ENCODE data around the gene DPYD. TPM values are rescaled to one million over a fixed set of nuclear protein-coding genes. Genes with fewer than 3 reads are reported as not detected.

The DPYD gene
- total RNA-seq, 2 experiments from 2014 or later, result 62.9 to 63.5 TPM

DNA sequence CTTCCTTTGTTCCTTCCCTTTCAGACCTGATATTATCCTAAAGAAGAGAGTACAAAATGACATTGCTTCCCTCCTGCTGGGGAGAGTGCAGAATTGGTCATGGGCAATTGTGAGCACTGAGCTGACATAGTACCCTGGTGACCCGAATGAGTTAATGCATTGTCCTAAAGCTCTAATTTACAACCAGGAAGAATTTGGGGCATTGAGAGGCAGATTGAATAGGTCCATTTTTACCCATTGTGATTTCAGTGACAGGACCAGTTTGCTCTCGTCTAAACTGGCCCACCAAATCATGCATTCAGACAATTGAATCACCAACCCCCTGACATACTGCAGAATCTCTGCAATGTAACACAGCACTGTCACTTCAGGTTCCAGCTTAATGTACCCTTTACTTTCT is 497.4 kb downstream of the DPYD start:
- CTCF ChIA-PET, result no interaction called here
- H3K9me3 Mint-ChIP-seq, result no peaks in the 10 kb centered on the region
- H3K4me3 Mint-ChIP-seq, result no peak overlapping the region
- H3K27me3 Mint-ChIP-seq, result no peaks in the 10 kb centered on the region
- POLR2A ChIA-PET, result no interaction called here
- no peak for DNase-seq
- no peaks in the 10 kb centered on the region for H3K4me1 Mint-ChIP-seq
- no peak overlapping the region for H3K27ac Mint-ChIP-seq
- H3K36me3 Mint-ChIP-seq (ENCODE audit: low read depth), result no peaks in the 10 kb centered on the region

DNA sequence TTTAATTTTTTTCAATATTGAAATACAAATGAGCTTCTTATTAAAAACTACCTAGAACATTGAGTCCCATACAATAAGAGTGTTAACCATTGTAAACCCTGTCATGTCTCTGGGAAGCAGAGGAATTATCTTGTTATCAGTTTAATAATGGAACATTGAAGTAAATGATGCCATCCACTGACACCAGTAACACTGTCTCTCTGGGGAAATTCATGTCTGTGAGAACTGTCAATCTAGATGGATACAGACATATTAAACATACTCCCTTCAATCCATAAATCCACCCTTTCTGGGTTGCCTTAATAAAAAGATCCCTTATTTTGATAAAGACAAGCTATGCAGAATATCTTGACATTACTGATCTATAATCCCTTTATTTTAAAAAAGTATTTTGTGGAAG is 503.2 kb downstream of the DPYD start:
- no peaks in the 10 kb centered on the region for H3K36me3 Mint-ChIP-seq (ENCODE audit: low read depth)
- no peaks in the 10 kb centered on the region for H3K9me3 Mint-ChIP-seq
- no peak overlapping the region for H3K27ac Mint-ChIP-seq
- no peaks in the 10 kb centered on the region for H3K27me3 Mint-ChIP-seq
- H3K4me1 Mint-ChIP-seq, result no peaks in the 10 kb centered on the region
- DNase-seq, result no peak
- CTCF ChIA-PET, result interaction anchor here (0.7 kb wide), 1 partner anchor 9 kb away, joined by 3 read pairs; no protein-coding TSS in a partner anchor
- no peak overlapping the region for H3K4me3 Mint-ChIP-seq
- POLR2A ChIA-PET, result no interaction called here

- POLR2A ChIA-PET, result no interaction called here
- H3K27ac Mint-ChIP-seq, result no peak overlapping the region
These were observed 506.0 kb downstream of the DPYD start for GRCh38 chr1:97414682-97415312.

DNA sequence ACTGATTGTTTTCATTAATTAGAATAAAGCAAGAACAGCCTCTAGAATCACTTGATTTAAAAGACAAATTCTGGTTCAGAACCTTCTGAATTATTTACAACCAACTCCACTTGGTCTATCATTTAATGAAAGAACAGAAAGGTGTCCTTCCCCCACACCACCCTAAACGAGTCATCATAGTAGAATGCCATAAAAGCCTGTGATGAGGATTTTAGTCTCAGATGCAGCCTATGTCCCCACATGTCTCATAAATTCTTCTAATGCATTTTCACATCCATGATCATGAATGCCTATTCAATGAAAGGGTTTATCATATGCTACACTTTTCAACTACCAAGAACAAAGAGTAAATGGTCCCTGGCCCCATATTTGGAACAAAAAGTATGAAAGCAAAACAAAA is 508.1 kb downstream of the DPYD start:
- ChIA-PET CTCF (no interaction called here), POLR2A (no interaction called here)
- DNase-seq, result no peak
- Mint-ChIP-seq H3K27ac (no peak overlapping the region), H3K36me3 (ENCODE audit: low read depth) (peaks cover 6% of the 10 kb centered on the region), H3K4me1 (no peaks in the 10 kb centered on the region), H3K4me3 (no peak overlapping the region), H3K27me3 (no peaks in the 10 kb centered on the region), H3K9me3 (peaks cover under 1% of the 10 kb centered on the region)

More at GRCh38 chr1:97414682-97415312, 506.0 kb downstream of the DPYD start:
- Mint-ChIP-seq H3K4me3 (no peak overlapping the region), H3K9me3 (no peaks in the 10 kb centered on the region), H3K27me3 (no peaks in the 10 kb centered on the region), H3K36me3 (ENCODE audit: low read depth) (peaks cover 2% of the 10 kb centered on the region), H3K4me1 (no peaks in the 10 kb centered on the region)
- DNase-seq, result no peak
- CTCF ChIA-PET, result no interaction called here

GRCh38 chr1:97412166-97412565 is 508.7 kb downstream of the DPYD start:
- Mint-ChIP-seq H3K4me3 (no peak overlapping the region), H3K9me3 (peaks cover 5% of the 10 kb centered on the region), H3K27ac (no peak overlapping the region), H3K36me3 (ENCODE audit: low read depth) (peaks cover 6% of the 10 kb centered on the region), H3K27me3 (no peaks in the 10 kb centered on the region), H3K4me1 (no peaks in the 10 kb centered on the region)
- ChIA-PET CTCF (no interaction called here), POLR2A (no interaction called here)
- DNase-seq, result no peak

GRCh38 chr1:97396463-97396862 is 524.4 kb downstream of the DPYD start:
- ChIA-PET CTCF (no interaction called here), POLR2A (no interaction called here)
- Mint-ChIP-seq H3K36me3 (ENCODE audit: low read depth) (peaks cover 7% of the 10 kb centered on the region), H3K9me3 (peaks cover 4% of the 10 kb centered on the region), H3K27me3 (no peaks in the 10 kb centered on the region), H3K27ac (no peak overlapping the region), H3K4me3 (no peak overlapping the region), H3K4me1 (no peaks in the 10 kb centered on the region)
- no peak for DNase-seq

DNA sequence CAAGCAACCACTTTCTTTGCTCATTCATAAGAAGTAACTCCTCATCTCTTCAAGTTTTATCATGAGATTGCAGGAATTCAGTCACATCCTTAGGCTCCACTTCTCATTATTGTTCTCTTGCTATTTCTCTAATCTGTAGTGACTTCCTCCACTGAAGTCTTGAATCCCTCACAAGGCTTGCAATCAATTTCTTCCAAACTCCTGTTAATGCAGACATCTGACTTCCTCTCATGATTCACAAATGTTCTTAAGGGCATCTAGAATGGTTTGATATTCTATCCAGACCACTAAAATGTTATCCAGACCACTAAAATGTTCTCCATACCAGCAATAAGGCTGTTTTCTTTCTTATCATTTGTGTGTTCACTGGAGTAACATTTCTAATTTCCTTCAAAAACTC is 528.1 kb downstream of the DPYD start:
- no peaks in the 10 kb centered on the region for H3K27me3 Mint-ChIP-seq
- no peak for DNase-seq
- CTCF ChIA-PET, result interaction anchor here (0.6 kb wide), 1 partner anchor 93 kb away, joined by 3 read pairs; no protein-coding TSS in a partner anchor
- POLR2A ChIA-PET, result no interaction called here
- no peak overlapping the region for H3K4me3 Mint-ChIP-seq
- H3K4me1 Mint-ChIP-seq, result no peaks in the 10 kb centered on the region
- H3K36me3 Mint-ChIP-seq (ENCODE audit: low read depth), result peaks cover 7% of the 10 kb centered on the region
- no peaks in the 10 kb centered on the region for H3K9me3 Mint-ChIP-seq
- H3K27ac Mint-ChIP-seq, result no peak overlapping the region

- H3K36me3 Mint-ChIP-seq (ENCODE audit: low read depth), result no peaks in the 10 kb centered on the region
- H3K27me3 Mint-ChIP-seq, result no peaks in the 10 kb centered on the region
- H3K4me1 Mint-ChIP-seq, result no peaks in the 10 kb centered on the region
- ChIA-PET CTCF (no interaction called here), POLR2A (no interaction called here)
- DNase-seq, result no peak
- no peak overlapping the region for H3K27ac Mint-ChIP-seq
- H3K9me3 Mint-ChIP-seq, result no peaks in the 10 kb centered on the region
- no peak overlapping the region for H3K4me3 Mint-ChIP-seq
These were observed 535.1 kb downstream of the DPYD start for GRCh38 chr1:97385536-97386277.

GRCh38 chr1:97384294-97384968 is 536.4 kb downstream of the DPYD start:
- Mint-ChIP-seq H3K27ac (no peak overlapping the region), H3K9me3 (no peaks in the 10 kb centered on the region), H3K4me3 (no peak overlapping the region), H3K36me3 (ENCODE audit: low read depth) (peaks cover 4% of the 10 kb centered on the region), H3K4me1 (no peaks in the 10 kb centered on the region), H3K27me3 (no peaks in the 10 kb centered on the region)
- no peak for DNase-seq
- ChIA-PET POLR2A (no interaction called here), CTCF (interaction anchor here (0.5 to 0.6 kb wide), 2 partner anchors 10 to 19 kb away, joined by 3 read pairs; no protein-coding TSS in a partner anchor)

- ChIA-PET CTCF (interaction anchor here (0.5 kb wide), 1 partner anchor 9 kb away, joined by 3 read pairs; no protein-coding TSS in a partner anchor), POLR2A (no interaction called here)
- Mint-ChIP-seq H3K4me3 (no peak overlapping the region), H3K27me3 (no peaks in the 10 kb centered on the region), H3K36me3 (ENCODE audit: low read depth) (peaks cover 4% of the 10 kb centered on the region), H3K4me1 (no peaks in the 10 kb centered on the region), H3K27ac (no peak overlapping the region), H3K9me3 (no peaks in the 10 kb centered on the region)
- DNase-seq, result no peak
These were observed 537.0 kb downstream of the DPYD start for GRCh38 chr1:97383797-97384196.

GRCh38 chr1:97382206-97382605 is 538.6 kb downstream of the DPYD start:
- POLR2A ChIA-PET, result no interaction called here

DNA sequence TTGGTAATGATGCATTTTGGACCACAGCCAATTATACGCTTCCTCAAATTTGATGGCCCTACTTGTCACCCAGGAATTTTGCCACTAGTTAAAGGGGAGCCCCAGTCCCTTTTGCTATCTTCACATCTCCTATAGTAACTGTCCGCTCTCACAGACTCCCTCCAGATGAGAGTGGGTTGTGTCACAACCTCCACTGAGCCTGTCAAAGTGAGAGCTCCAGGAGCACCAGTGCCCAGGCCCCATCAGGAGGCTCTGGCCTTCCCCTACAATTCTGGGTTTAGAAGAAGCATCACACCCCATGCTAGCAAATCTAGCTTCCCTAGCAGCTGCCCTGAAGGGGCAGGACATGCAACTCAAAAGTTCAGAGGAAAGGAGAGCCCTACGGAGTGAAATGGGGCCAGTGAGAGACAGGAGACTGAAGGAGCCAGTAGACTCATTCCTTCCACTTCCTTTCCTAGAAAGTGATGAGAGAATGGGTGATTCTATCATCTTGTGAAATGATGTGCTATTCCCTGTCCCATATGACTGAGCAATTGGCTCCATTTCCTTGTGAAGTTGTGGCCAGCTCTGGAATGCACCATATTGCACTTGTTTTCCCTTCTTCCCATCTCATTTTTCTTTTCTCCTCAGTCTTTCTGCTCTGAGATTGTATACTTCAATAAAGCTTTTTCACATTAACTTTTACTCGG is 541.3 kb downstream of the DPYD start:
- H3K4me3 Mint-ChIP-seq, result no peak overlapping the region
- peaks cover 6% of the 10 kb centered on the region for H3K4me1 Mint-ChIP-seq
- ChIA-PET CTCF (no interaction called here), POLR2A (no interaction called here)
- no peaks in the 10 kb centered on the region for H3K27me3 Mint-ChIP-seq
- H3K27ac Mint-ChIP-seq, result no peak overlapping the region
- H3K9me3 Mint-ChIP-seq, result no peaks in the 10 kb centered on the region
- H3K36me3 Mint-ChIP-seq (ENCODE audit: low read depth), result peaks cover 4% of the 10 kb centered on the region
- no peak for DNase-seq

More at GRCh38 chr1:97382206-97382605, 538.6 kb downstream of the DPYD start:
- H3K27me3 Mint-ChIP-seq, result no peaks in the 10 kb centered on the region
- CTCF ChIA-PET, result no interaction called here
- H3K4me1 Mint-ChIP-seq, result peaks cover 6% of the 10 kb centered on the region
- no peak overlapping the region for H3K27ac Mint-ChIP-seq
- H3K36me3 Mint-ChIP-seq (ENCODE audit: low read depth), result peaks cover 4% of the 10 kb centered on the region
- no peak for DNase-seq
- no peak overlapping the region for H3K4me3 Mint-ChIP-seq
- no peaks in the 10 kb centered on the region for H3K9me3 Mint-ChIP-seq

DNA sequence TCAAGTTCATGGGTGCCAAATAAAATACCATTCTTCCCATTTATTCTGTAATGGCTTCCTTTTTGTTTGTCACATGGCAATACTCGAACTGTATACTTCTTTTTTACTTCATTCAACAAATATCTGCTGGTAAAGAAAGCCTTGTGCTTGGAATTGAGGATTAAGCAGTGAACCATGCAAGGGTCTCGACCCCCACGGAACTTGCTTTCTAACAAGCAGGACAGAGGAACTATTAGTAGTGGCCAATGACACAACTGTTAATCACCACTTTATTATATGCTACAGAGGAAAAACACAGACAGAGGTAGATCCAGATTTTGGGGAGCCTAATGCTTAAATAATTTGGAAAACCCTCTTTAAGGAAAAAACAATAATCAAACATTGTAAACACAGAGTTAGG is 542.2 kb downstream of the DPYD start:
- Mint-ChIP-seq H3K27ac (no peak overlapping the region), H3K4me1 (peaks cover 6% of the 10 kb centered on the region), H3K9me3 (no peaks in the 10 kb centered on the region), H3K36me3 (ENCODE audit: low read depth) (peaks cover 4% of the 10 kb centered on the region), H3K27me3 (no peaks in the 10 kb centered on the region), H3K4me3 (no peak overlapping the region)
- CTCF ChIA-PET, result no interaction called here
- no peak for DNase-seq
- POLR2A ChIA-PET, result no interaction called here

Data from activated CD4-positive, alpha-beta T cell treated with anti-CD3 and anti-CD28 coated beads, Interleukin-2, amount 10 ng/mL, durations not matched to agents 7 days and 5 days (primary cell).